ENCODE data around the gene LRRC61.
A peak's percentile ranks its signal among the peaks of the same experiment; 100 is the strongest.

Gene LRRC61

GRCh38 chr7:150338166-150338829 lies 15.1 kb downstream of the LRRC61 start:
- no peak overlapping the region for H3K18ac ChIP-seq (ENCODE audit: low read length)
- no peak overlapping the region for H3K23ac ChIP-seq (ENCODE audit: low read length)
- no peaks in the 10 kb centered on the region for H3K9me3 ChIP-seq (ENCODE audit: insufficient read depth, low read depth, low read length)
- peaks cover 10% of the 10 kb centered on the region for H3K79me1 ChIP-seq (ENCODE audit: low read length)
- peaks cover 14 to 17% of the 10 kb centered on the region in 2 experiments for H3K4me1 ChIP-seq (ENCODE audit: control insufficient read depth in 1 of 2, insufficient read depth in 2 of 2, low read length in 2 of 2)
- no peak overlapping the region for H3K27ac ChIP-seq (ENCODE audit: low read depth, low read length)
- H4K12ac ChIP-seq (ENCODE audit: low read depth, low read length): no peak overlapping the region
- no peak overlapping the region for H4K8ac ChIP-seq (ENCODE audit: low read depth, low read length)
- DNase-seq: no peak
- no peak overlapping the region for H3K4ac ChIP-seq (ENCODE audit: low read depth, low read length)
- no peak overlapping the region for H2AFZ ChIP-seq (ENCODE audit: insufficient read depth, low read length, poor library complexity)
- no peak overlapping the region for H2BK12ac ChIP-seq (ENCODE audit: low read length)
- H2AK5ac ChIP-seq (ENCODE audit: low read length): no peak overlapping the region
- H3K9ac ChIP-seq (ENCODE audit: low read length): no peak overlapping the region
- H3K27me3 ChIP-seq (ENCODE audit: insufficient read depth, low read length): no peaks in the 10 kb centered on the region
- no peak overlapping the region for H4K91ac ChIP-seq (ENCODE audit: low read depth, low read length)
- no peak overlapping the region for H2BK5ac ChIP-seq (ENCODE audit: low read depth, low read length, poor library complexity)
- no CpG with 5 or more reads among the region's 11 CpGs for WGBS (ENCODE audit: extremely low coverage, insufficient coverage, insufficient read length)
- H3K79me2 ChIP-seq (ENCODE audit: control insufficient read depth, insufficient read depth, low read length, poor library complexity): peaks cover 7% of the 10 kb centered on the region
- H2BK120ac ChIP-seq (ENCODE audit: insufficient read depth, low read length, poor library complexity): no peak overlapping the region
- no peak overlapping the region for H3K4me2 ChIP-seq (ENCODE audit: low read length)
- no peak overlapping the region for H3K14ac ChIP-seq (ENCODE audit: low read length)
- H3K36me3 ChIP-seq (ENCODE audit: control insufficient read depth in 1 of 2, insufficient read depth in 2 of 2, low read length in 2 of 2): peaks cover 3 to 17% of the 10 kb centered on the region in 2 experiments
- H3K4me3 ChIP-seq (ENCODE audit: low read depth, low read length): no peak overlapping the region

- Histone ChIP-seq H4K12ac (ENCODE audit: low read depth, low read length) (no peak overlapping the region), H3K4me2 (ENCODE audit: low read length) (peak overlapping the region; percentile 78), H3K27me3 (ENCODE audit: insufficient read depth, low read length) (no peaks in the 10 kb centered on the region), H3K36me3 (ENCODE audit: control insufficient read depth in 1 of 2, insufficient read depth in 2 of 2, low read length in 2 of 2) (peaks cover 3 to 13% of the 10 kb centered on the region in 2 experiments), H2AFZ (ENCODE audit: insufficient read depth, low read length, poor library complexity) (no peak overlapping the region), H2BK12ac (ENCODE audit: low read length) (no peak overlapping the region), H3K4me1 (ENCODE audit: control insufficient read depth in 1 of 2, insufficient read depth in 2 of 2, low read length in 2 of 2) (peaks cover 14 to 17% of the 10 kb centered on the region in 2 experiments), H3K14ac (ENCODE audit: low read length) (no peak overlapping the region), H3K23ac (ENCODE audit: low read length) (no peak overlapping the region), H3K4ac (ENCODE audit: low read depth, low read length) (no peak overlapping the region), H3K4me3 (ENCODE audit: low read depth, low read length) (peak overlapping the region; percentile 6), H4K91ac (ENCODE audit: low read depth, low read length) (no peak overlapping the region), H3K79me2 (ENCODE audit: control insufficient read depth, insufficient read depth, low read length, poor library complexity) (peaks cover 7% of the 10 kb centered on the region), H3K9me3 (ENCODE audit: insufficient read depth, low read depth, low read length) (peaks cover 4% of the 10 kb centered on the region), H3K27ac (ENCODE audit: low read depth, low read length) (no peak overlapping the region), H3K79me1 (ENCODE audit: low read length) (peaks cover 10% of the 10 kb centered on the region), H4K8ac (ENCODE audit: low read depth, low read length) (no peak overlapping the region), H2BK5ac (ENCODE audit: low read depth, low read length, poor library complexity) (no peak overlapping the region), H3K9ac (ENCODE audit: low read length) (no peak overlapping the region), H2AK5ac (ENCODE audit: low read length) (no peak overlapping the region), H2BK120ac (ENCODE audit: insufficient read depth, low read length, poor library complexity) (no peak overlapping the region), H3K18ac (ENCODE audit: low read length) (no peak overlapping the region)
- no peak for DNase-seq
- WGBS (ENCODE audit: extremely low coverage, insufficient coverage, insufficient read length): no CpG with 5 or more reads among the region's 9 CpGs
Measured at GRCh38 chr7:150339409-150339809, 16.3 kb downstream of the LRRC61 start.

- DNase-seq: peak in 1 of 2 donors; percentile 47
- no peaks in the 10 kb centered on the region for H3K27me3 ChIP-seq (ENCODE audit: insufficient read depth, low read length)
- H4K8ac ChIP-seq (ENCODE audit: low read depth, low read length): no peak overlapping the region
- H3K4me3 ChIP-seq (ENCODE audit: low read depth, low read length): peak overlapping the region; percentile 62
- no CpG with 5 or more reads among the region's 39 CpGs for WGBS (ENCODE audit: extremely low coverage, insufficient coverage, insufficient read length)
- no peak overlapping the region for H2AK5ac ChIP-seq (ENCODE audit: low read length)
- H3K9me3 ChIP-seq (ENCODE audit: insufficient read depth, low read depth, low read length): peaks cover 4% of the 10 kb centered on the region
- peak overlapping the region; percentile 1 for H3K27ac ChIP-seq (ENCODE audit: low read depth, low read length)
- no peak overlapping the region for H2BK12ac ChIP-seq (ENCODE audit: low read length)
- H3K4ac ChIP-seq (ENCODE audit: low read depth, low read length): no peak overlapping the region
- H3K79me1 ChIP-seq (ENCODE audit: low read length): peaks cover 10% of the 10 kb centered on the region
- H2BK120ac ChIP-seq (ENCODE audit: insufficient read depth, low read length, poor library complexity): no peak overlapping the region
- no peak overlapping the region for H4K12ac ChIP-seq (ENCODE audit: low read depth, low read length)
- H3K23ac ChIP-seq (ENCODE audit: low read length): no peak overlapping the region
- H3K9ac ChIP-seq (ENCODE audit: low read length): no peak overlapping the region
- peaks cover 7% of the 10 kb centered on the region for H3K79me2 ChIP-seq (ENCODE audit: control insufficient read depth, insufficient read depth, low read length, poor library complexity)
- peaks cover 3 to 13% of the 10 kb centered on the region in 2 experiments for H3K36me3 ChIP-seq (ENCODE audit: control insufficient read depth in 1 of 2, insufficient read depth in 2 of 2, low read length in 2 of 2)
- H4K91ac ChIP-seq (ENCODE audit: low read depth, low read length): peak overlapping the region; percentile 22
- peak overlapping the region; percentile 78 for H3K4me2 ChIP-seq (ENCODE audit: low read length)
- no peak overlapping the region for H2AFZ ChIP-seq (ENCODE audit: insufficient read depth, low read length, poor library complexity)
- H3K4me1 ChIP-seq (ENCODE audit: control insufficient read depth in 1 of 2, insufficient read depth in 2 of 2, low read length in 2 of 2): peaks cover 14 to 17% of the 10 kb centered on the region in 2 experiments
- no peak overlapping the region for H2BK5ac ChIP-seq (ENCODE audit: low read depth, low read length, poor library complexity)
- peak overlapping the region; percentile 5 for H3K18ac ChIP-seq (ENCODE audit: low read length)
- H3K14ac ChIP-seq (ENCODE audit: low read length): peak overlapping the region; percentile 22
Measured at GRCh38 chr7:150340024-150340749, 17.0 kb downstream of the LRRC61 start.

GRCh38 chr7:150340875-150341262 lies 17.7 kb downstream of the LRRC61 start:
- H3K4me3 ChIP-seq (ENCODE audit: low read depth, low read length): peak overlapping the region; percentile 68
- peak overlapping the region; percentile 36 for H2BK5ac ChIP-seq (ENCODE audit: low read depth, low read length, poor library complexity)
- peak overlapping the region; percentile 80 for H3K4ac ChIP-seq (ENCODE audit: low read depth, low read length)
- WGBS (ENCODE audit: extremely low coverage, insufficient coverage, insufficient read length): no CpG with 5 or more reads among the region's 29 CpGs
- peaks cover 7% of the 10 kb centered on the region for H3K79me2 ChIP-seq (ENCODE audit: control insufficient read depth, insufficient read depth, low read length, poor library complexity)
- no peak overlapping the region for H3K27ac ChIP-seq (ENCODE audit: low read depth, low read length)
- no peak for DNase-seq
- H2BK12ac ChIP-seq (ENCODE audit: low read length): peak overlapping the region; percentile 26
- peak overlapping the region; percentile 82 for H3K14ac ChIP-seq (ENCODE audit: low read length)
- peak overlapping the region; percentile 84 for H4K91ac ChIP-seq (ENCODE audit: low read depth, low read length)
- H2BK120ac ChIP-seq (ENCODE audit: insufficient read depth, low read length, poor library complexity): peak overlapping the region; percentile 48
- H3K79me1 ChIP-seq (ENCODE audit: low read length): peaks cover 10% of the 10 kb centered on the region
- H3K4me2 ChIP-seq (ENCODE audit: low read length): peak overlapping the region; percentile 78
- peaks cover 14 to 17% of the 10 kb centered on the region in 2 experiments for H3K4me1 ChIP-seq (ENCODE audit: control insufficient read depth in 1 of 2, insufficient read depth in 2 of 2, low read length in 2 of 2)
- no peak overlapping the region for H3K23ac ChIP-seq (ENCODE audit: low read length)
- peaks cover 4% of the 10 kb centered on the region for H3K9me3 ChIP-seq (ENCODE audit: insufficient read depth, low read depth, low read length)
- H3K36me3 ChIP-seq (ENCODE audit: control insufficient read depth in 1 of 2, insufficient read depth in 2 of 2, low read length in 2 of 2): peaks cover 3 to 13% of the 10 kb centered on the region in 2 experiments
- H2AFZ ChIP-seq (ENCODE audit: insufficient read depth, low read length, poor library complexity): peak overlapping the region; percentile 43
- peak overlapping the region; percentile 65 for H4K8ac ChIP-seq (ENCODE audit: low read depth, low read length)
- H3K18ac ChIP-seq (ENCODE audit: low read length): peak overlapping the region; percentile 85
- H2AK5ac ChIP-seq (ENCODE audit: low read length): peak overlapping the region; percentile 49
- peak overlapping the region; percentile 62 for H3K9ac ChIP-seq (ENCODE audit: low read length)
- no peaks in the 10 kb centered on the region for H3K27me3 ChIP-seq (ENCODE audit: insufficient read depth, low read length)
- H4K12ac ChIP-seq (ENCODE audit: low read depth, low read length): peak overlapping the region; percentile 49

Data from trophoblast cell (in vitro differentiated cells and primary cell).